Activated naive CD4-positive, alpha-beta T cell (primary cell): ENCODE measurements around the gene CMIP.

Experiments
- DNase-seq, 4 experiments: peaks; one replicate each; lab custom pipeline; 2025; lab: John Stamatoyannopoulos, UW

The CMIP gene

GRCh38 chr16:81495321-81496234 is 51.0 kb downstream of the CMIP start:
- no peak for DNase-seq

DNA sequence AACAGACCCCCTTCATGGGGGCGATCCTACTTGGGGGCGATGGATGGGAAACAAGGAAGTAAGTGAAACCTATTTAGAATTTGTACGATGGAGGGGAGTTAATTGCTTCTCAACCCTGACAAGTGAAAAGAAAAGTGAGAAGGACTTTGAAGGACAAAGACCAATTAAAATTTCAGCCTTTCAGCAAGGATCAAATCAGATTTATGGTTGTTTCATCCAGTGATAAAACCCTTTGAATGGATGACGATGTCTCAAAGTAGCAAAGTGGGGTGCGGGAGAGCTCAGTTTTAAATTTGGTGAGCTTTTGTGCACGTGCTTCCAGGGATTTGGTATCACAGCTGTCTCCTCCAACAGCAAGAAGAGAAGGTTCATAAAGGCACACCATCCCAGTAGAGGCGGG is 51.7 kb downstream of the CMIP start:
- DNase-seq, result no peak

DNA sequence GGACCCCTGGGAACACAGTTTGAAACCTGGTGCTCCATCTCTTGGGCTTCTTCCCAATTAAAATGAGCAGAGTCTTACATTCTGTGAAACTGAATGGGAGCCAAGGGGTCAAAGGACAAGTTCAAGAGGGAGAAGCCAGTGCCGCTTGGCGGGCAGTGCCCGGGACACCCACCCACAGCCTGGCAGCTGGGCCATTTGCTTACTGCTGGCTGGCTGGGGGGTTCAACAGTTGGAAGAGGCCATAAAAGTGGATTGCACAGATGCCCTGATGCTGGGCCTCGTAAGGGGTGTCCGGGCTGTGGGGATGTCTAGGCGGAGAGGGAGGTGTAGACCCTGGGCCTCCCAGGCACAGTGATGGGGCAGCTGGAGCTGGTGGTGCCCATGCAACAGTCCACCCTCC is 52.1 kb downstream of the CMIP start:
- DNase-seq, result no peak

DNA sequence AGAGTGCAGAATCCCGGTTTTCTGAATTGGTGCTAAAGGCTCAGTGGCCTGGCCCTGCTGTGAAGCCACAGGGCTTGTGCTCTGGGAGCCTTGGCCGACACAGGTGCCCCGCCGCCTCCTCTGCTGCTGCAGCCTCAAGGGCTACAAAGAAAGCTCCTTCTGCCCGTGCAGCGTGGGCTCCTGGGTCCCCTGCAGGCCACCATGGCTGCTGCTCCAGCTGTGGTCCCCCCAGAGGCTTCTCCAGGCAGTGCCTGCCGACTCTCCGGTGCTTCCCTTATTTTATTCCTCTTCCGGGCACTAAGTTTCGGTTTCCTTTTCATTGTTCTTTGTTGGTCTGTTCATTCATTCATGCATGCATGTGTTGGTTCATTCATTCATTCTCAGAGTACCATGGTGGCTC is 53.1 kb downstream of the CMIP start:
- no peak for DNase-seq

GRCh38 chr16:81498351-81498750 is 53.7 kb downstream of the CMIP start:
- no peak for DNase-seq

DNA sequence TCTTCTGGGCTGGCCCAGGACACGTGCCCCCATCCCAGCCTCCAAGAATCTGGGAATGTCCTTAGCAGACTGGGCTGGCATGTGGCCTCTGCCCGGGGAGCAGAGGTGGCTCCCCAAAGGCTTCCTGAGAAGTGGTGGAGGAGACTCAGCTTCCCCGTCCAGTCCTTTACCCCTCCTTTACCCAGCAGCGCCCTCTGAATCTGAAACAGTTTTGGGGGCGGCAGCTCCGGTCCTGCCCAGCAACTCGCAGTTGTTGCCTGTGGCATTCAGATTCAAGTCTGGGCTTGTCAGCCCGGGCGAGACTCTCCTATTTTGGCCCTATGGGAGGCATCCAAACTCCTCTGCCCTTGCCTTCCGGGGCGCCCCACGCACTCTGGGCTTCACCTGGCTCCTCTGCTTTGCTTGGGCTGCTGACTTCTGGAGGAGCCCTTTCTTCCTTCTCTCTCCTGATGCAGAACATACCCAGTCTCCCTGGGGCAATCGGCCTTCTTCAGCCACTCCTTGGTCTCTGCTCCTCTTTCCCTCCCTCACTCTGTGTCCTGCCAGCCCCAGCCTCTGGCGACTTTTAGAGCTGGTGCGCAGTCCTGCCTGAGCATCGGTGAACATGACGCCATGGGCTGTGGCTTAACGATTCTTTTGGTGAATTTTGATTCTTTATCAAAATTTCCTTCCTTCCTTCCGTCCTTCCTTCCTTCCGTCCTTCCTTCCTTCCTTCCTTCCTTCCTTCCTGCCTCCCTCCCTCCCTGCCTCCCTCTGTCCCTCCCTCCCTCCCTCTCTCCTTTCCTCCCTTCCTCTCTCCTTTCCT is 55.2 kb downstream of the CMIP start:
- no peak for DNase-seq

- no peak for DNase-seq
Measured at GRCh38 chr16:81500833-81501521, 56.4 kb downstream of the CMIP start.

DNA sequence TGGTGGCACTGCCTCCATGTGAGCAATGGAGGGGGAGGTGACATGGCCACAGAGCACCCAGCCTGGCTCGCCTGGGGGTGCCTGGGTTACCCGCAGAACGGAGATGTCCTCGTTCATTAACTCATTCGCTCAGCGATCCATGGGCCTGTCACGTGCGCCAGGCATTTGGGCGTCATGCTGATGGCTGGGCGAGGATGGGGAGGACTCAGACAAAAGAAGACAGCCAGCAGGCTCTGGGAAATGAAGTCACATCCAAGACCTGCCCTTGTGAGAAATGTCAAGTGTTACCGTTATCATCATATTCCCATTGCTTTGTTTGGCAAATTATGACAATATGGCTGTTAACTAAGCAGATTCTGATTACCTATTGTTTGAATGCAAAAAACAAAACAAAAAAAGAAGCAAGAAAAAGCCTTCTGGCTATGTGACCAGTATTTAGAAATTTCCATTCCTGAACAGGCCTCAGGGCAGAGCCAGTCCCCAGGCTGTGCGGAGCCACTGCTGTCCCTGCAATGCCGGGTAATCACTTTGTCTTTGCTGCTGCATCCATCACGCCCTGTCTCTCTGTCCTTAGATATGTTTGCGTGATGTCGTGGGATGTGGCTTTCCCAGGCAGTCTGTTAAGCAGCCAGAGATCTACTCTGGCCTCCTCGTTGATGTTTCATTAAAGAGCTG is 57.9 kb downstream of the CMIP start:
- no peak for DNase-seq

GRCh38 chr16:81505011-81505661 is 60.5 kb downstream of the CMIP start:
- no peak for DNase-seq

DNA sequence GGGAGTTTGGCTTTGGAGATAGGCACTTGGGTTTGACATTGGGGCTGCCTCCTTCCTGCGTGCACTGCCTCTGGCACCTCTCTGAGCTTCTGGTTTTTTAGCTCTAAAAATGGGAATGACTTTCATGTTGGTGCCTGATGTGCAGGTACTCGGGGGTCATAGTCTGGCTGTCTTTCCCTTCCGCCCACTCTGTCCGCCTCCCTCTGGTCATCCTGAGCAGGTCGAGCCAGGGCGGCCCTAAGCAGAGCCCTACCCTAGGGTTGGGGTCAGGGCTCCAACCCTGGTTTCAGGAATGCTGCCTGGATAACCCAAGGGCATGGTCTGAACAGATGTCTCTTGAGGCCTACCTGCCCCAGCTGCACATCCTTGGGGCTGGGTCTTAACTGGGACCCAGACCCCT is 64.8 kb downstream of the CMIP start:
- DNase-seq, result no peak

DNA sequence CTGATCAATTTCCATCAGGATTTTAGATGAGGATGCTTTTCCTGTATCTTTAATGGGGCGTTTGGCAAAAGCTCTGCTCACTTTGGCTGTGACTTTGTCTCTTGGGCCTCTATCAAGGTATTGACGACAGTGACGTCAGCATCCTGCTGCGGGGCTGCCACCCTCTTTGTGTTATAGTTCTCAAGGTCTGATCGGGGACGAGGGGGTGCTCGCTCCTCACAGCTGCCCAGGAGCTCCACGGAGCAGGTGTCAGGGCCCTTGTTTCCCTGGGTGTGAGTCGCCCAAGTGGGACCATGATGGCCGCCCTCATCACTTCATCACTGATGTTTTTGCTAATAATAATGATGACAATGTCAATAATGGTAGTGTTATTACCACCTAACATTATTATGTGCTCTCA is 65.4 kb downstream of the CMIP start:
- no peak for DNase-seq

DNA sequence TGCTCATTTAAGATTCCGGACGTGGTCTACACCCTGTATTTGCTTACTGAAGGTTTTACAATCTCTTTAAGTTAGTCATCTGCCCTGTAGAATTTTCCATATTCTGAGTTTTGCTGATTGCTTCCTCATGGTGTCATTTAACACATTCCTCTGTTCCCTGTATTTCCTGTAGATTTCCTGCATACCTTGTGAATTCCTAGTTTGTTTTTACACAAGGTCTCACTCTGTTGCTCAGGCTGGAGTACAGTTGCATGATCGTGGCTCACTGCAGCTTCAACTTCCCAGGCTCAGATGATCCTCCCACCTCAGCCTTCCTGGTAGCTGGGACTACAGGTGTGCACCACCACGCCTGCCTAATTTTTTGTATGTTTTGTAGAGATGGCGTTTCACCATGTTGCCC is 66.8 kb downstream of the CMIP start:
- no peak for DNase-seq

GRCh38 chr16:81513204-81514040 is 68.8 kb downstream of the CMIP start:
- DNase-seq, result no peak

DNA sequence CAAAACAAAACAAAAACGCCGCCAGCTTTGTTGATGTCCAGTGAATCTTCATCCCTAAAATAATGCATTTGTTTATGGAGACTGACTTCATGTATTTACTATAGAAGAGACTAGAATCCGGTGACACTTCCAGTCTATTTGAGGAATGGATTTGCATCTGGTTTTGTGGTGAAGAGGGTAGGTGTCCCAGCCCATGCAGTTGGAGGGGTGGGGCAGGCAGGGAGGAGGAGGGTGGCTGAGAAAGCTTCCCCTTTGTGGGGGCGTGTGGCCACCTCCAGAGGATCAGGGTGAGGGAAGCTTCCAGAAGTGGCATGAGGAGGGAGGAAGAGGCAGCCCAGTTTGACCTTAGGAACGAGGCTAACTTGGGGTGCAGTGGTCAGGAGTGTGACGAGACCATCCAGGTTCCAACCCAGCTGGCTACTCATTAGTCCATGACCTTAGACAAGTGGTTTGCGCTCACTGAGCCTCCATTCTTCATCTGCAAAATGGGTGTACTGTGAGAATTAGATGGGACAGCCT is 69.5 kb downstream of the CMIP start:
- DNase-seq, result no peak

GRCh38 chr16:81514568-81515258 is 70.1 kb downstream of the CMIP start:
- no peak for DNase-seq

- DNase-seq, result no peak
Measured at GRCh38 chr16:81515281-81515680, 70.7 kb downstream of the CMIP start.

GRCh38 chr16:81515721-81516120 is 71.1 kb downstream of the CMIP start:
- DNase-seq, result no peak

GRCh38 chr16:81516478-81517149 is 72.0 kb downstream of the CMIP start:
- DNase-seq, result no peak

DNA sequence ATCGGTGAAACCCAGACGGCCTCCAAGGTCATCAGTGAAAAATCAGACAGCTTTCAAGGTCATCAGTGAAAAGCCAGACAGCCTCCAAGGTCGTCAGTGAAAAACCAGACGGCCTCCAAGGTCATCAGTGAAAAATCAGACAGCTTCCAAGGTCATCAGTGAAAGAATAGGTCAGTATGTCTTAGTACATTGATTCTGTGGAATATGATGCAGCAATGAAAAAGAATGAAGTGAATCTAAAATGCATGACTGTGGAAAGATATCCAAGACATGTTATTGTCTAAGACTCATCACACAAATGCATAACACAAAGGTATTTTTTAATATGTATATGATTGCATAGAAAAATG is 72.5 kb downstream of the CMIP start:
- DNase-seq, result no peak
